HL-60 (cell line): ENCODE results near the gene DEGS2.

Experiments
- CTCF ChIP-seq: IDR thresholded peaks from one replicate; pipeline ENCODE4 v1.5.1; 2011; ENCODE audit warnings: low read length, control low read depth, inconsistent platforms; ENCODE audit not compliant: insufficient read depth
- GABPA ChIP-seq: IDR thresholded peaks from 2 replicates; pipeline ENCODE4 v1.6.1; 2012; ENCODE audit warnings: low read depth
- POLR2AphosphoS5 ChIP-seq: IDR thresholded peaks from 2 replicates; pipeline ENCODE4 v1.6.1; 2012; ENCODE audit warnings: low read depth
- REST ChIP-seq: IDR thresholded peaks from 2 replicates; pipeline ENCODE4 v1.6.1; 2012; ENCODE audit warnings: low read depth; ENCODE audit not compliant: insufficient replicate concordance

- TF ChIP-seq CTCF, result no peak
- no peak for TF ChIP-seq POLR2AphosphoS5
- TF ChIP-seq REST, result no peak
- no peak for TF ChIP-seq GABPA
Measured at GRCh38 chr14:100202712-100203111, 43.3 kb upstream of the DEGS2 start.
